Effector memory CD8-positive, alpha-beta T cell (primary cell): Measurements from ENCODE around the gene MIPEP.

Experiments used
- ATAC-seq: fragments of 150-1000 bp; cut with Tn5 transposase; replicated peaks from 2 replicates; pipeline ENCODE4 v1.10.0; 2021; ENCODE audit warnings: mild to moderate bottlenecking, moderate library complexity
- DNase-seq, 3 experiments: peaks; one replicate each; pipeline ENCODE4 v3.0.0; 2021
- H3K27ac Mint-ChIP-seq, 2 donors: one replicate each; pipeline ENCODE4 v1.8.0; 2022; ENCODE audit warnings: mild to moderate bottlenecking in 2 of 2, mixed read lengths in 2 of 2, moderate library complexity in 2 of 2
- H3K27me3 Mint-ChIP-seq, 2 donors: one replicate each; pipeline ENCODE4 v1.8.0; 2022; ENCODE audit warnings: mixed read lengths in 2 of 2
- H3K36me3 Mint-ChIP-seq: one replicate; pipeline ENCODE4 v1.8.0; 2022; ENCODE audit warnings: mild to moderate bottlenecking, moderate library complexity, mixed read lengths; ENCODE audit not compliant: insufficient read depth
- H3K4me1 Mint-ChIP-seq, 2 donors: one replicate each; pipeline ENCODE4 v1.8.0; 2022; ENCODE audit warnings: low read depth in 2 of 2, mixed read lengths in 2 of 2
- H3K4me3 Mint-ChIP-seq, 2 donors: one replicate each; pipeline ENCODE4 v1.8.0; 2022; ENCODE audit warnings: mild to moderate bottlenecking in 2 of 2, mixed read lengths in 2 of 2, moderate library complexity in 2 of 2
- H3K9me3 Mint-ChIP-seq, 2 donors: one replicate each; pipeline ENCODE4 v1.8.0; 2022; ENCODE audit warnings: mixed read lengths in 2 of 2

Gene MIPEP

DNA sequence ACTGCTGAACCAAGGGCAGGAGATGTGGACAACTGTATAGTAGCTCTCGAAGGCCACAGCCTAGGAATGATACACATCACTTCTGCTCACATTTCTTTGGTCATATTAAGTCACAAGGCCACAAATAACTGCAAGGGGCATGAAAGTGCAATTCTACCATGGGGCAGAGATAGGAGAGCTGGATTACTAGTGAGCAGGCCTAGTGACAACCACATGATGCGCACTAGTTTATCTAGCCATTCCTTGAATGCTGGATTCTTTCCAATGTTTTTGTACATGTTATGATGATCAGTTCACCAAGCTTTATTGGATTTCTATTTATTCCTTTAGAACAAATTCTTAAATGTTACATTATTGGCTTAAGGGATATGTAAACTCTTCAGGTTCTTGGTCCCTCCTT lies 100.7 kb downstream of the MIPEP start:
- H3K27ac Mint-ChIP-seq = no peak overlapping the region
- ATAC-seq (no peak), DNase-seq (no peak)
- H3K9me3 Mint-ChIP-seq = no peaks in the 10 kb centered on the region
- no peak overlapping the region for H3K4me3 Mint-ChIP-seq
- H3K36me3 Mint-ChIP-seq = no peaks in the 10 kb centered on the region
- no peaks in the 10 kb centered on the region for H3K27me3 Mint-ChIP-seq
- H3K4me1 Mint-ChIP-seq = no peaks in the 10 kb centered on the region

DNA sequence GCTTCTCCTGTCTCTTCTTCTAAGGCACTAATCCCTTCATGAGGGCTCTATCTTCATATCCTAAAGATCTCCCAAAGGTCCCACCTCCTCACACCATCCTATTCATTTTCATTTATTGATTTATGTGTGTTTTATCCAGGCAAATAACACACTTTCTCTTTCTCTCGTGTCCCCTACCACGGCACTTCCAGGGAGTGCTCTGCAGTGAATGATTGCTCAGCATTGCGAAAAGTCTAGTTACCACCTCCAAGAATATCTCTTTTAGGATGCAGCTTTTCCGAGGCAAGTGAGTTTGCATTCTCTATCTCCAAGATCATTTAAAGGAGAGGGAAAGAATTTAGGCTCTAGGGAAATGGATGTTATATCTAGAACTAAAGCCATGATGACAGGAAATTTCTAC lies 101.7 kb downstream of the MIPEP start:
- Mint-ChIP-seq H3K4me1 (no peaks in the 10 kb centered on the region), H3K36me3 (no peaks in the 10 kb centered on the region), H3K27me3 (no peaks in the 10 kb centered on the region), H3K9me3 (no peaks in the 10 kb centered on the region), H3K27ac (no peak overlapping the region), H3K4me3 (no peak overlapping the region)
- ATAC-seq (no peak), DNase-seq (no peak)

DNA sequence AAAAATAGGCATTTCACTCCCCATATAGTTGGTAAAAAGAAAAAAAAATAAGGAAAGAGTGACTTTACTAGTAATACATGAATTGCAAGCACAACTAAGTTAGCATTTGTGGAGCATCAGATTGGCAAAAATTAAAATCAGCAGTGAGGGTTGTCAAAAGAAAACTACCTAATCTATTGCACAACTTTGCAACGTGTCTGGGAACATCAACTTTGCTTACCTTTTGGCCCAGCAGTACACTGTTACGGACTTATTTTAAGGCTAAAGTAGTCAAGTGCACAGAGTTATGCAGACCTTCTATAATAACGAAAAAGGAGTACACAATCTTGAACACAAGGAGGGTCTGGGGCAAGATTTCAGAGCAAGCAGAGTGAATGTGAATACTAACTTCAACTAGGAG lies 102.6 kb downstream of the MIPEP start:
- H3K36me3 Mint-ChIP-seq = no peaks in the 10 kb centered on the region
- H3K27ac Mint-ChIP-seq = peak overlapping the region in 1 of 2 donors; percentile 37
- peaks cover 0 to 3% of the 10 kb centered on the region in 2 donors for H3K4me1 Mint-ChIP-seq
- no peaks in the 10 kb centered on the region for H3K27me3 Mint-ChIP-seq
- DNase-seq (no peak), ATAC-seq (no peak)
- no peak overlapping the region for H3K4me3 Mint-ChIP-seq
- H3K9me3 Mint-ChIP-seq = no peaks in the 10 kb centered on the region

DNA sequence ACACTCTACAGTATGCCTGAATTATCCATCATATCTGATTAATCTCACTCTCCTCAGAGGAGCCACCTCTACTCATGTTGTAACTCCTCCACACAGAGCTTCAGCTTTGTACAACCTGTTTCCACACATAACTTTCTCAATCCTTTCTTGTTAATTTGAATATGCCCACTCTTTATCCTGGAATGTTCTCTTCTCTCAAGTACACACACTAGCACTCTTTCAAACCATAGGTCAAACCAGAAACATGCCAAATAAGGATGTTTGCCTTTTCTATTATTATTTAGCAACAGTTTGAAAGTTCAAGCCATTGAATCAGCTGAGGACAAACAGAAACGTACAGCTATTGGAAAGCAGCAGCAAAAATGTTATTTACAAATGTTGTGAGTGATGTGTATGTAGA lies 110.3 kb downstream of the MIPEP start:
- Mint-ChIP-seq H3K4me1 (peaks cover 9 to 10% of the 10 kb centered on the region in 2 donors), H3K36me3 (no peaks in the 10 kb centered on the region), H3K4me3 (no peak overlapping the region), H3K27me3 (no peaks in the 10 kb centered on the region), H3K9me3 (no peaks in the 10 kb centered on the region), H3K27ac (no peak overlapping the region)
- DNase-seq (no peak), ATAC-seq (no peak)

DNA sequence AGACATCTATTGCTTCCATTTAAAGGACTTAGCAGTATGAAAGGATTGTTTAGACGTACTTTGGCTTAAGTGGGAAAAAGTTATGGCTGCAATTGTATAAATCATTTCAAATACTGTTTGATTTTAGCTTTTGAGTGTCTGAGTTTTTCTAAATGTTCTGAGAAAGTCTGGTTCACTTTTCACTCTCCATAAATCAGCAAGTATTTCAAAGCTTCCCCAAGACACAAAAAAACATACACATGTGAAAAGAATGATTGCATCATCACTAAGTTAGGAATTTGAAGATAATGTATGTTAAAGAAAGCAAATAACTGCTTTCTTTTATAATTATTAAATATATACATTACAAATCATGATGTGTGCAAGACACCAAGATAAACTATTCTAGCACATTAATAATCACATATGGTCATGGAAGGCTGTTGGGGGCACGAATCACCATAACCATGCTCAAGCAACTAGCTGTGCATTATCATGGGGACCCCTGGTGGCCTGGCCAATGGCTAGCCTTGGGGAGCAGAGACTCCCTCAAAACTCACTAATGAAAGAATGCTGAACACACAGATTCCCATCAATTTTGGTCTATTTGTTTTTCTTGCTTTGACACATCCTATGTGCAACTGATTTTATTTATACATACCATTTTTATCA lies 111.1 kb downstream of the MIPEP start:
- Mint-ChIP-seq H3K27me3 (no peaks in the 10 kb centered on the region), H3K27ac (no peak overlapping the region), H3K4me1 (peaks cover 9 to 10% of the 10 kb centered on the region in 2 donors), H3K36me3 (no peaks in the 10 kb centered on the region), H3K4me3 (no peak overlapping the region), H3K9me3 (no peaks in the 10 kb centered on the region)
- DNase-seq (no peak), ATAC-seq (no peak)

DNA sequence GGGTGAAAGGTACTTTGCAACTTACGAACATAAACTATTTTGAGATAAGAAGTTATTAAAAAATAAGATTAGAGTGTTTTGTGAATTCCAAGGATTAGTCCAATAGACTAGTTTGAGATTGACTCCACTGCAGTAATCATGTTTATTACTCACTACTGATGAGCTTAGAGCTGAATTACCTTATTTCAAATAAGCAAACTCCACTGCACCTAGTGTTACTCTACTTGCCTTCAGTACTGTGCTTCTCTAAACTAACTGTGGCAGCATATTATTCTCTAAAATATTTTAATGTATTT lies 111.7 kb downstream of the MIPEP start:
- H3K9me3 Mint-ChIP-seq = no peaks in the 10 kb centered on the region
- H3K4me3 Mint-ChIP-seq = no peak overlapping the region
- no peaks in the 10 kb centered on the region for H3K36me3 Mint-ChIP-seq
- no peak overlapping the region for H3K27ac Mint-ChIP-seq
- no peaks in the 10 kb centered on the region for H3K27me3 Mint-ChIP-seq
- DNase-seq = no peak
- no peak for ATAC-seq
- peaks cover 9 to 10% of the 10 kb centered on the region in 2 donors for H3K4me1 Mint-ChIP-seq

DNA sequence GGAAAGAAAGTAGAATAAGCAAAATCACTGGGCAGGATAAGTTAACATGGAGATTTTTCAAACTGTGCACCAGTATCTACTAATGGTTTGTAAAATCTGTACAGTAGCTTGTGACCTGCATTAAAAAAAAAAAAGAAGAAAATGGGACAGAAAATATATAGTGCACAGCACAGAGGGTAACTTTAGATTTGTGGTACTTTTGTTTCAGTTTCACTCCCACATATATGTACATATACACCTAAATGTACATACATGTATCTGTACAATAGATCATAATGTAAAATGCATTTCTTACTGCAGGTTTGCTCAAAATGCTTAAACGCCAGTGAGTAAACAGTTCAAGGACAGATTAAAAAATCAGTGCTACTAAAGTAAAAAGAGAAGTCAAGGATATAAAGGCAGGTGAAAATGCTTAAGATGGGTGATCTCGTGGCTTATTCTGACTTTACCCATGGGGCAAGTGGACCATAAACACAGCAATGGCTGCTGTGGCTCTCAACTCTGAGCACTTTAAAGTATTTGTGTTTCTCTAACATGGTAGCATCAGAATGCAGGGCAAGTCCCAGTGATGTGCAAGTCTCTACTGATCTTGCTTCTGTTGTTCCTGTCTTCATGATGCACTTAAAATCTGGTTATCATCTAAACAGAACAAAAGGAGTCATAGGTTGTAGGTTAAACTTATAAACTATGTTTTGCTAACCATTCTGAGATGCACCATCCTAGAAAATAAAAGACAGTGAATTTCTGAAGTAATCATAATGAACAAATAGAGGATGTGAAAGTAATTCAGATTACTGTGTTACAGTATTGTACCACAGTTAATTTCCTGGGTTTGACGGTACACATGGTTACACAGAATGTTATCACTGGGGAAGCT lies 112.3 kb downstream of the MIPEP start:
- Mint-ChIP-seq H3K4me3 (no peak overlapping the region), H3K36me3 (no peaks in the 10 kb centered on the region), H3K27ac (no peak overlapping the region), H3K9me3 (no peaks in the 10 kb centered on the region), H3K4me1 (peaks cover 6 to 10% of the 10 kb centered on the region in 2 donors), H3K27me3 (no peaks in the 10 kb centered on the region)
- no peak for DNase-seq
- peak; percentile 35 for ATAC-seq

DNA sequence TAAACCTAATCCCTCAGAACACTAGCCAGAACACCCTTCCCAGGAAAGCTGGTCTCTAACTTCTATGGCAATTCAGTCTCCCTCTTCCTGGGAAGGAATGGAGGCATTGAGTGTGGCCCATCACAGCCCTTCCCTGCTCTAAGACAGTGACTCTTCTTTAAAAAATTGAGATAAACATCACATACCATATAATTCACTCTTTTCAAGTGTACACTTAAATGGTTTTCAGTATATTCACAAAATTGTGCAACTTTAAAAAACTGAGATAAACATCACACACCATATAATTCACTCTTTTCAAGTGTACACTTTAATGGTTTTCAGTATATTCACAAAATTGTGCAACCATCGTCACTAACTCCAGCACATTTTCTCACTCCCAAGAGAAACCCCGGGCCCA lies 116.5 kb downstream of the MIPEP start:
- H3K9me3 Mint-ChIP-seq = no peaks in the 10 kb centered on the region
- H3K4me1 Mint-ChIP-seq = peaks cover 5 to 8% of the 10 kb centered on the region in 2 donors
- DNase-seq (no peak), ATAC-seq (no peak)
- peaks cover 6% of the 10 kb centered on the region for H3K36me3 Mint-ChIP-seq
- no peak overlapping the region for H3K4me3 Mint-ChIP-seq
- no peak overlapping the region for H3K27ac Mint-ChIP-seq
- H3K27me3 Mint-ChIP-seq = no peaks in the 10 kb centered on the region

DNA sequence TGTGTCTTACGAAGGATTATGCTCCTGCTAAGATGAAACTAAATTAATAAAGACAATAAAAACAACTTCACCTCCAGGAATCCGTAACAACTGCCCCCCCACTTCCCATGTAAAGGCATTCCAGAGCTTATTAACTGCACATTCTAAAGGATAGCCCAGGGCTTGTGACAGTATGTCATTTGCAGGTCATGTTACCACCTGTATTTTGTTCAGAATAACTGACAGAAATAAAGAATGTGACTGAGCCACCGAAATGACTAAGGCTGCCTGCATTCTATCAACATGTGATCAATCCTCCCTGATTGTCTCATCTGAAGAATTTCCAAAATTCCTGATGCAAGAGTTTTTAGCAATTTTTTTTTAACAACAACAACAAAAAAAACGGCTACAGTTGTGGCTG lies 117.2 kb downstream of the MIPEP start:
- Mint-ChIP-seq H3K9me3 (no peaks in the 10 kb centered on the region), H3K36me3 (peaks cover 6% of the 10 kb centered on the region), H3K27ac (no peak overlapping the region), H3K4me1 (peaks cover 4 to 5% of the 10 kb centered on the region in 2 donors), H3K4me3 (no peak overlapping the region), H3K27me3 (no peaks in the 10 kb centered on the region)
- no peak for ATAC-seq
- no peak for DNase-seq

DNA sequence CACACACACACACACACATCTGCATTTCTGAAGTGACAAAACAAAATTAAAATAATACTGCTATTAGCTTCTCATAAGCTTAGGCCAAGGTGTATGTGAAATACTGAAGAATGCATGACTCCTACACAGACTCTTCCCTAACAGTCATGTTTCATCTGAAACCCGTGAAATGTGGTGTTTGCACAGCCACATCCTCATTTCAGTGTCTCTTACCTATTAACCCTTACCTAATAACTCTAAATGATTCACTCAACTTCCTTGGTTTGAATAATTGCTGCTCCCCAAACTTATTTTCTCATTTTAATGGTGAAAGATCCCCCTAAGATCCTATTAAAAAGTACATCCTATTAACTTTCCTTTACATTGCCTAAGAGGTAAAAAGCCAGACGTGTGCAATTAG lies 117.6 kb downstream of the MIPEP start:
- no peak for ATAC-seq
- no peaks in the 10 kb centered on the region for H3K9me3 Mint-ChIP-seq

DNA sequence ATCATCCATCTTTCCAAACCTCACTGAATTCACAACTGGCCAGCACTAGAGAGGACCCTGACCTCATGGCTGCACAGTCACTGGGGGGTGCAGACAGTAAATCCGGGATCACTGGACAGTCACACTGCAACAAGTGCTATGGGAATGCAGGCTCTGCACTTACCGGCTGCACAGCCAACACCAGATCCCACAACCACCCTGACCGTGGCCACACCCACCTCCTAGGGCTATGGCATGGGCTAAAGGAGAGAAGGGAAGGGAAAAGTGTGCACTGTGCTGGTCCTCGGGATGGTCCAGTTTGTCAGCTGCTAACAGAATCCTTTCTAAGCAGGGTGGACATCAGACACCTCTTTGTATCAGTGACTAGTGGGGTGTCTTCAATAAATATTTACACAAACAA lies 118.2 kb downstream of the MIPEP start:
- no peak overlapping the region for H3K27ac Mint-ChIP-seq
- no peaks in the 10 kb centered on the region for H3K9me3 Mint-ChIP-seq
- H3K36me3 Mint-ChIP-seq = peaks cover 6% of the 10 kb centered on the region
- H3K27me3 Mint-ChIP-seq = no peaks in the 10 kb centered on the region
- ATAC-seq (no peak), DNase-seq (no peak)
- H3K4me3 Mint-ChIP-seq = no peak overlapping the region
- H3K4me1 Mint-ChIP-seq = peaks cover 4 to 5% of the 10 kb centered on the region in 2 donors

More for the DNA sequence above, 117.6 kb downstream of the MIPEP start:
- Mint-ChIP-seq H3K4me1 (peaks cover 4 to 5% of the 10 kb centered on the region in 2 donors), H3K27me3 (no peaks in the 10 kb centered on the region), H3K27ac (no peak overlapping the region), H3K36me3 (peaks cover 6% of the 10 kb centered on the region), H3K4me3 (no peak overlapping the region)
- no peak for DNase-seq

DNA sequence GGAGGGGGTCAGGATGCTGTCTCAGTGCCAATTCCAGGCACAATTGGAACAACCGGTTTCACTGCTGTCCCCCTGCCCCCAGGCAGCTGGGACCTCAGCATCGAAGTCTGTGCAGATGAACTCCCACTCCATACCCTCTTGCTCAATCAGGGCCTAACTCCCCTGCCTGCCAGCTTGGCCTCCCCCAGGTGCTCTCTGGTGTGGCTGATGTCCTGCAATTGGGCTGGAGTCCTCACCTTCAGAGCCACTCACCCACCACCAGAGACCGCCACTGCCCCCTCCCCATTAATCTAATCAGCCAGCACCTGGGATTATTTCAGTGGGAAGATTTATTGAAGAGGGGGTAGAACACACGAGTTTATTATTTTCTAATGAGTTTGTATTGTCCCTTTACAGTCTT lies 118.8 kb downstream of the MIPEP start:
- peaks cover 6% of the 10 kb centered on the region for H3K36me3 Mint-ChIP-seq
- H3K4me3 Mint-ChIP-seq = no peak overlapping the region
- H3K27ac Mint-ChIP-seq = no peak overlapping the region
- H3K4me1 Mint-ChIP-seq = peaks cover 4 to 5% of the 10 kb centered on the region in 2 donors
- H3K27me3 Mint-ChIP-seq = no peaks in the 10 kb centered on the region
- ATAC-seq = no peak
- no peaks in the 10 kb centered on the region for H3K9me3 Mint-ChIP-seq
- DNase-seq = no peak

DNA sequence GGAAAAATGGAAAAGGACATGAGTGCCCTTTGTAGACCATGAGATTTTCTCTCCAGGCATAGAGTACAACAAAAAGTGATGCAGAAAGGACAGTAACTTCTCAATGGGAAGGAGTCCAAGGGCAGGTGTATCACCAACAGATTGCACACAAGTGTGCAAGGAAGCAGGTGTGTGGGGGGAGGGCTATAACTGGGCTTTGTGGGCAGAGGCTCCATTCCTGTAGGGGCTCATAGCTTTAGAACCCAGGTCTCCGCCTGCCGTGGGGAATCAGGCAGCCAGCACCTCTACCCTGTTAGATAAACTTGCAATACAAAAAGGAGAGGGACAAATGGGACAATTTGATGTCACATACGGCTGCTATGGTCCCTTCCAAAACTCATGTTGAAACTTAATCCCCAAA lies 119.8 kb downstream of the MIPEP start:
- H3K27me3 Mint-ChIP-seq = no peaks in the 10 kb centered on the region
- H3K4me1 Mint-ChIP-seq = peaks cover 4 to 5% of the 10 kb centered on the region in 2 donors
- ATAC-seq (no peak), DNase-seq (no peak)
- H3K27ac Mint-ChIP-seq = no peak overlapping the region
- no peaks in the 10 kb centered on the region for H3K9me3 Mint-ChIP-seq
- no peak overlapping the region for H3K4me3 Mint-ChIP-seq
- H3K36me3 Mint-ChIP-seq = peaks cover 6% of the 10 kb centered on the region

DNA sequence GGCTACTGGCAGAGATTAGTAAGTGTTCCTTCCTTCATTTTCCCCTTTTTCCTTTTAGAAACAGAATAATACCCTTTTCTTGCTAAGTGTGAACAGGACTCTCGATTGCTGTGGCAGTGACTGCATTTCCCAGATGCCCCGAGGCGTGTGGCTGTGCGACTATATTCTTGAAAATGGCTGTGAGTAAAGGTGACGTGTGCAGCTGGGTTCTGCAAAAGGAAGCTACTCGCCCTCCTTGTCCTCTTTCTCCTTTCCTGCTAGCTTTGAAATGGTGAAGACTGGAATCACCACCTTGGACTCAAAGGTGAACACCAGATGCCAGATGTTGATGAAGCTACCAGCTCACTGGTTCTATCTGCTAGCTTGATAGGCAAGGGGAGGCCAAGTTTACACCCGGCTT lies 121.4 kb downstream of the MIPEP start:
- no peak for ATAC-seq
- Mint-ChIP-seq H3K4me1 (peaks cover 4 to 5% of the 10 kb centered on the region in 2 donors), H3K36me3 (peaks cover 6% of the 10 kb centered on the region), H3K9me3 (no peaks in the 10 kb centered on the region), H3K27ac (no peak overlapping the region), H3K4me3 (no peak overlapping the region), H3K27me3 (no peaks in the 10 kb centered on the region)
- DNase-seq = no peak
